ENCODE data around the gene KIF18B. TPM values are rescaled to one million over a fixed set of nuclear protein-coding genes. Genes with fewer than 3 reads are reported as not detected.

KIF18B gene
- total RNA-seq, 1 experiment from 2014 or later: 58.5 TPM

GRCh38 chr17:44961921-44962350 is 14.4 kb upstream of the KIF18B start:
- Histone ChIP-seq H3K27me3 (ENCODE audit: insufficient read depth, low read depth) (peaks cover 11% of the 10 kb centered on the region; the same call in 1 of the 2 replicates), H3K4me2 (no peak overlapping the region), H2AFZ (no peak overlapping the region), H3K9me3 (ENCODE audit: insufficient read depth, low read depth) (no peaks in the 10 kb centered on the region), H3K36me3 (ENCODE audit: low read depth) (no peaks in the 10 kb centered on the region), H3K79me2 (ENCODE audit: low read depth) (no peaks in the 10 kb centered on the region), H3K4me3 (no peak overlapping the region), H3K9me2 (ENCODE audit: insufficient read depth) (no peaks in the 10 kb centered on the region), H3F3A (ENCODE audit: insufficient read depth, low read depth) (peaks cover 10% of the 10 kb centered on the region; the same call in 1 of the 2 replicates), H3K4me1 (replicated peaks; ENCODE audit: insufficient read depth) (peaks cover 11% of the 10 kb centered on the region; the same call in 1 of the 2 replicates), H3K27ac (no peak overlapping the region), H4K20me1 (ENCODE audit: insufficient read depth) (no peaks in the 10 kb centered on the region)
- intact Hi-C loops (cut with micrococcal nuclease; ENCODE audit: unreplicated experiment): no loop called here
- ChIA-PET POLR2A (ENCODE audit: unreplicated experiment) (interaction anchor here (0.5 kb wide), 1 partner anchor 59 kb away, joined by 11 read pairs; no protein-coding TSS in a partner anchor), CTCF (no interaction called here)
- no TSS peak for BruUV-seq (replicated peaks)
- TF ChIP-seq CTCF (conservative IDR thresholded peaks at IDR 0.05): no peak
- no peak for TF ChIP-seq EZH2 (IDR thresholded peaks at IDR 0.05; ENCODE audit: low read depth)
- no peak for DNase-seq

- no peak for TF ChIP-seq EZH2 (IDR thresholded peaks at IDR 0.05; ENCODE audit: low read depth)
- POLR2A ChIA-PET (ENCODE audit: unreplicated experiment): no interaction called here
- H3K27me3 ChIP-seq (ENCODE audit: insufficient read depth, low read depth): peaks cover 7% of the 10 kb centered on the region
- DNase-seq: peak; percentile 48 to 72
- H2AFZ ChIP-seq: no peak overlapping the region
- H4K20me1 ChIP-seq (ENCODE audit: insufficient read depth): no peaks in the 10 kb centered on the region
- no peaks in the 10 kb centered on the region for H3K79me2 ChIP-seq (ENCODE audit: low read depth)
- CTCF ChIA-PET: interaction anchor here (0.7 kb wide), 1 partner anchor 23 kb away, joined by 15 read pairs; no protein-coding TSS in a partner anchor
- no peak overlapping the region for H3K4me2 ChIP-seq
- peaks cover 11% of the 10 kb centered on the region; the same call in 1 of the 2 replicates for H3K4me1 ChIP-seq (replicated peaks; ENCODE audit: insufficient read depth)
- H3K9me2 ChIP-seq (ENCODE audit: insufficient read depth): no peaks in the 10 kb centered on the region
- intact Hi-C loops (cut with micrococcal nuclease; ENCODE audit: unreplicated experiment): no loop called here
- no TSS peak for BruUV-seq (replicated peaks)
- no peak overlapping the region for H3K4me3 ChIP-seq
- H3K9me3 ChIP-seq (ENCODE audit: insufficient read depth, low read depth): no peaks in the 10 kb centered on the region
- no peak overlapping the region for H3K27ac ChIP-seq
- peaks cover 7% of the 10 kb centered on the region; the same call in 1 of the 2 replicates for H3F3A ChIP-seq (ENCODE audit: insufficient read depth, low read depth)
- no peaks in the 10 kb centered on the region for H3K36me3 ChIP-seq (ENCODE audit: low read depth)
Observed at GRCh38 chr17:44960691-44961090, 13.1 kb upstream of the KIF18B start.

GRCh38 chr17:44959821-44960531 is 12.4 kb upstream of the KIF18B start:
- intact Hi-C loops (cut with micrococcal nuclease; ENCODE audit: unreplicated experiment): no loop called here
- H4K20me1 ChIP-seq (ENCODE audit: insufficient read depth): no peaks in the 10 kb centered on the region
- ChIA-PET POLR2A (ENCODE audit: unreplicated experiment) (no interaction called here), CTCF (interaction anchor here (0.7 kb wide), 1 partner anchor 23 kb away, joined by 15 read pairs; no protein-coding TSS in a partner anchor)
- DNase-seq: no peak
- H2AFZ ChIP-seq: no peak overlapping the region
- no peaks in the 10 kb centered on the region for H3K36me3 ChIP-seq (ENCODE audit: low read depth)
- H3K27me3 ChIP-seq (ENCODE audit: insufficient read depth, low read depth): peaks cover 4% of the 10 kb centered on the region; the same call in 1 of the 2 replicates
- no peak overlapping the region for H3K4me2 ChIP-seq
- H3F3A ChIP-seq (ENCODE audit: insufficient read depth, low read depth): peaks cover 6% of the 10 kb centered on the region; the same call in 1 of the 2 replicates
- no peak overlapping the region for H3K4me3 ChIP-seq
- peaks cover 11% of the 10 kb centered on the region; the same call in 1 of the 2 replicates for H3K4me1 ChIP-seq (replicated peaks; ENCODE audit: insufficient read depth)
- H3K9me2 ChIP-seq (ENCODE audit: insufficient read depth): no peaks in the 10 kb centered on the region
- H3K9me3 ChIP-seq (ENCODE audit: insufficient read depth, low read depth): no peaks in the 10 kb centered on the region
- no TSS peak for BruUV-seq (replicated peaks)
- no peak for TF ChIP-seq EZH2 (IDR thresholded peaks at IDR 0.05; ENCODE audit: low read depth)
- no peak for TF ChIP-seq CTCF (conservative IDR thresholded peaks at IDR 0.05)
- no peaks in the 10 kb centered on the region for H3K79me2 ChIP-seq (ENCODE audit: low read depth)
- no peak overlapping the region for H3K27ac ChIP-seq
